KMS-11 (cell line): ENCODE data around the gene PLSCR3.

Experiments
- H2AFZ ChIP-seq: fragments of 200-600 bp; sonication (generic); 2 replicates; pipeline ENCODE4 v1.6.1; 2016; ENCODE audit warnings: antibody characterized with exemption, mixed run types, low read depth
- H3K27ac ChIP-seq: fragments of 200-600 bp; sonication (generic); 2 replicates; pipeline ENCODE4 v1.6.1; 2016; ENCODE audit warnings: mild to moderate bottlenecking, mixed run types
- H3K27me3 ChIP-seq: fragments of 200-600 bp; sonication (generic); 2 replicates; pipeline ENCODE4 v1.6.1; 2017; ENCODE audit warnings: mild to moderate bottlenecking, low read depth, mixed run types, moderate library complexity; ENCODE audit not compliant: insufficient read depth
- H3K36me3 ChIP-seq: fragments of 200-600 bp; sonication (generic); 2 replicates; pipeline ENCODE4 v1.6.1; 2017; ENCODE audit warnings: mild to moderate bottlenecking, mixed run types; ENCODE audit not compliant: insufficient read depth
- H3K4me1 ChIP-seq: fragments of 200-600 bp; sonication (generic); 2 replicates; pipeline ENCODE4 v1.6.1; 2016; ENCODE audit warnings: mild to moderate bottlenecking, low read depth, mixed run types; ENCODE audit not compliant: poor library complexity, severe bottlenecking
- H3K4me2 ChIP-seq: fragments of 200-600 bp; sonication (generic); 2 replicates; pipeline ENCODE4 v1.7.0; 2016; ENCODE audit warnings: mild to moderate bottlenecking, mixed run types
- H3K4me3 ChIP-seq: fragments of 200-600 bp; sonication (generic); IDR thresholded peaks from 2 replicates; pipeline ENCODE4 v1.6.1; 2017; ENCODE audit warnings: low read depth, low read length, mixed read lengths; ENCODE audit not compliant: insufficient read depth
- H3K79me2 ChIP-seq: fragments of 200-600 bp; sonication (generic); 2 replicates; pipeline ENCODE4 v1.6.1; 2016; ENCODE audit warnings: low read depth, mixed run types; ENCODE audit not compliant: insufficient read depth
- H3K9ac ChIP-seq: fragments of 200-600 bp; sonication (generic); 2 replicates; pipeline ENCODE4 v1.6.1; 2016; ENCODE audit warnings: mild to moderate bottlenecking, mixed run types
- H4K20me1 ChIP-seq: fragments of 200-600 bp; sonication (generic); 2 replicates; pipeline ENCODE4 v1.6.1; 2016; ENCODE audit warnings: mild to moderate bottlenecking, mixed run types; ENCODE audit not compliant: insufficient read depth
- CTCF ChIP-seq: fragments of 200-600 bp; sonication (generic); conservative IDR thresholded peaks from 2 replicates; pipeline ENCODE4 v1.6.1; 2017; ENCODE audit warnings: low read depth, mild to moderate bottlenecking, antibody characterized with exemption, low read length, moderate library complexity, mixed read lengths

Gene PLSCR3

GRCh38 chr17:7389924-7390910 lies 4.1 kb downstream of the PLSCR3 start:
- Histone ChIP-seq H4K20me1 (no peaks in the 10 kb centered on the region), H3K27me3 (no peaks in the 10 kb centered on the region), H3K4me1 (no peaks in the 10 kb centered on the region), H3K4me3 (no peak overlapping the region), H3K27ac (no peak overlapping the region), H3K4me2 (no peak overlapping the region), H3K79me2 (no peaks in the 10 kb centered on the region), H3K36me3 (no peaks in the 10 kb centered on the region), H3K9ac (no peak overlapping the region), H2AFZ (no peak overlapping the region)
- no peak for TF ChIP-seq CTCF

GRCh38 chr17:7388856-7389255 lies 5.5 kb downstream of the PLSCR3 start:
- Histone ChIP-seq H3K27ac (no peak overlapping the region), H3K79me2 (no peaks in the 10 kb centered on the region), H3K9ac (no peak overlapping the region), H3K4me2 (no peak overlapping the region), H4K20me1 (no peaks in the 10 kb centered on the region), H3K36me3 (no peaks in the 10 kb centered on the region), H3K4me1 (no peaks in the 10 kb centered on the region), H2AFZ (no peak overlapping the region), H3K27me3 (no peaks in the 10 kb centered on the region), H3K4me3 (no peak overlapping the region)
- TF ChIP-seq CTCF = no peak

- Histone ChIP-seq H3K79me2 (no peaks in the 10 kb centered on the region), H3K27ac (no peak overlapping the region), H2AFZ (no peak overlapping the region), H4K20me1 (no peaks in the 10 kb centered on the region), H3K4me3 (no peak overlapping the region), H3K9ac (peak overlapping the region; percentile 27; the same call in 1 of the 2 replicates), H3K27me3 (no peaks in the 10 kb centered on the region), H3K4me1 (no peaks in the 10 kb centered on the region), H3K36me3 (no peaks in the 10 kb centered on the region), H3K4me2 (peak overlapping the region; percentile 21; the same call in 1 of the 2 replicates)
- TF ChIP-seq CTCF = no peak
Observed at GRCh38 chr17:7384489-7385081, 9.7 kb downstream of the PLSCR3 start.

GRCh38 chr17:7383742-7384488 lies 10.4 kb downstream of the PLSCR3 start:
- Histone ChIP-seq H4K20me1 (no peaks in the 10 kb centered on the region), H3K36me3 (no peaks in the 10 kb centered on the region), H3K4me2 (0 out of 2 replicates have a peak overlapping the region, but pooled peaks have one; percentile 21), H3K4me1 (no peaks in the 10 kb centered on the region), H3K79me2 (no peaks in the 10 kb centered on the region), H2AFZ (no peak overlapping the region), H3K27ac (no peak overlapping the region), H3K27me3 (no peaks in the 10 kb centered on the region), H3K9ac (peak overlapping the region; percentile 27; the same call in 1 of the 2 replicates), H3K4me3 (no peak overlapping the region)
- TF ChIP-seq CTCF = no peak
